GM19193 (cell line): Measurements from ENCODE around the gene GRID2IP.
A peak's percentile ranks its signal among the peaks of the same experiment; 100 is the strongest.

ENCODE experiments used
- POLR2A ChIP-seq: IDR thresholded peaks from 4 replicates; pipeline ENCODE4 v1.6.1; 2011; ENCODE audit not compliant: insufficient read depth, insufficient read length; ENCODE audit errors: extremely low read depth

The GRID2IP gene

GRCh38 chr7:6551016-6551511, at the start of gene GRID2IP:
TSS of gene GRID2IP (minus strand) at chr7:6551461. CDS start at chr7:6551436, 25 bp downstream.
- TF ChIP-seq POLR2A, result no peak

GRCh38 chr7:6600093-6600492, 48.8 kb upstream of the GRID2IP start:
- no peak for TF ChIP-seq POLR2A

DNA sequence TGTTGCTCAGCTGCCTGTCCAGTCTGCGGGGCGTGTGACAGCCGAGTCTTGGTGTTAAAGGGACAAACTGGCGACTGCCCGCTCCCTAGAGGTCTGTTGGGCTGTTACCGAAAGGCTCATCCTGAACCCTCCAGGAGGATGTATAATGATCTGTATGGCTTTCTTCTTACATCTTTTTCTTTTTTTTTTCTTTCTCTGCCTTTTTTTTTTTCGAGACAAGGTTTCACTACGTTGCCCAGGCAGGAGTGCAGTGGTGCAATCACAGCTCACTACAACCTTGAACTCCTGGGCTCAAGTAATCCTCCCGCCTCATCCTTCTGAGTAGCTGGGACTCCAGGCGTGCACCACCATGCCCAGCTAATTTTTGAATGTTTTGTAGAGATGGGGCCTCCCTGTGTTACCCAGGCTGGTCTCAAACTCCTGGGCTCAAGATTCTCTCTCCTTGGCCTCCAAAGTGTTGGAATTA, 39.4 kb upstream of the GRID2IP start:
- TF ChIP-seq POLR2A, result no peak

GRCh38 chr7:6589829-6590644, 38.8 kb upstream of the GRID2IP start, which contains the start of gene INTS15:
TSS of gene INTS15 (plus strand) at chr7:6590021. CDS start at chr7:6590284, 263 bp downstream.
- peak; percentile 93 for TF ChIP-seq POLR2A

DNA sequence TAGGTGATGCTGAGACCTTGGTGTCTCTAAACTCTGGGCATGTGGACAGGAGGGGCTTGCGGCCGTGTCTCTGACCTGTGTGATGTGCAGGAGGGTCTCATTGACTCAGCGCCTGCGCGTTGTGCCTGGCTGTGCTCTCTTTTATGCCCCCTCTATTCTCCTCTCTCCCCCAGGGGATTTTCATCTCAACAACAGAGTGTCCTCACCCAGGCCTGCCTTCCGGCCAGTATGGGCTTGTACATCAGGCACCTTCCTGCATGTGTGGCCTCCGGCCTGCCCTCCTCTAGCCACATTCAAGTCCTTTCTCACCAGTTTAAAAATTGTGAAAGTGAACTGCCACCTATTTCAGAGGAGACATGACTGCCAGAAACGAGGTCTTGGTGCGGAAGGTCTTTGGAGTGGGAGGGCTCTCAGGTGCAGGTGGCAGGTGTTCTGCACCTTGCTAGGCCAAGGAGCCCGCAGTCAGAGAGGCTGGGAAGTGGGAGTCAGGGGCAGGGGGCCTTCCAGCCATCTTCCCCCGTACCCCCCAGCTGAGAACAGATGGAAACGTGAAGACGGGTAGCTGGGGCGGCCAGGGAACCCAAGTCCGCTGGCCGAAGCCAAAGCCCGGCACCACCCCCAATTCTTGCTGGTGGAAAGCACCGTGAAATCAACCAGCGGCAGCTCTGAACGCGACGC, 38.0 kb upstream of the GRID2IP start:
- TF ChIP-seq POLR2A, result no peak

DNA sequence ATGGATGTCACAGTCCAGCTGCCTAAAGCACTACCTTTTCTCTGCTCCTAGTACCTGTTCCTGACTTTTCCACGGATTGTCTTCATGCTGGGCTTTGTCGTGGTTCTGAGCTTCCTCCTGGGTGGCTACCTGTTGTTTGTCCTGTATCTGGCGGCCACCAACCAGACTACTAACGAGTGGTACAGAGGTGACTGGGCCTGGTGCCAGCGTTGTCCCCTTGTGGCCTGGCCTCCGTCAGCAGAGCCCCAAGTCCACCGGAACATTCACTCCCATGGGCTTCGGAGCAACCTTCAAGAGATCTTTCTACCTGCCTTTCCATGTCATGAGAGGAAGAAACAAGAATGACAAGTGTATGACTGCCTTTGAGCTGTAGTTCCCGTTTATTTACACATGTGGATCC, 37.3 kb upstream of the GRID2IP start:
- no peak for TF ChIP-seq POLR2A

- no peak for TF ChIP-seq POLR2A
Observed at GRCh38 chr7:6579446-6579845, 28.2 kb upstream of the GRID2IP start.

DNA sequence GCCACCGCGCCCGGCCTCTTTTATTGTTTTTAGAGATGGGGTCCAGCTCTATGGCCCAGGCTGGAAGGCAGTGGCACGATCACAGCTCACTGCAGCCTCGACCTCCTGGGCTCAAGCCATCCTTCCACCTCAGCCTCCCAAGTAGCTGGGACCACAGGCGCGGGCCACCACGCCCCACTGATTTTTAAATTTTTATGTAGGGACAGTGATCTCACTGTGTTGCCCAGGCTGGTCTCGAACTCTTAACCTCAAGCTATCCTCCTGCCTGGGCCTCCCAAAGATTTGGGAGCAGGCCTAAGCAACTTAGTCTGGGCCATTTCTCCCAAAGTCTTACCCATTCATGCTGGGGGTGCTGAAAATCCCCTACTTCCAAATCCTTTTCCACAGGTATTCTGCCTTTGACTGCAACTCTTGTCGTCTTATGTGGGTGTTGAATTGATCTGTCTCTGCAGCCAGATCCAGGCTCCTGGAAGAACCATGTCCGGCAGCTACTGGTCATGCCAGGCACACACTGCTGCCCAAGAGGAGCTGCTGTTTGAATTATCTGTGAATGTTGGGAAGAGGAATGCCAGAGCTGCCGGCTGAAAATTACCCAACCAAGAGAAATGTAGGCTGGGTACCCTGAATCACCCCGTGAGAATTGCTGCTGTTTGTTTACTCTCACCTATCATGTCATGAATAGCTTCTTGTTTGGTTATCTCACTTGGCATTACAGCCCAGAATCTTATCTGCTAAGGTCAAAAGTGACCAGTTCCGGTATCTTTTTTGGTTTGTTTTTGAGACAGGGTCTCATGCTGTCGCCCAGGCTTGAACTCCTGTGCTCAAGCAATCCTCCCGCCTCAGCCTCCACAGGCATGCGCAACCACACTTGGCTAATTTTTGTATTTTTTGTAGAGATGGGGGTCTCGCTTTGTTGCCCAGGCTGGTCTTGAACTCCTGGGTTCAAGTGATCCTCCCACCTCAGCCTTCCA, 27.1 kb upstream of the GRID2IP start:
- no peak for TF ChIP-seq POLR2A

DNA sequence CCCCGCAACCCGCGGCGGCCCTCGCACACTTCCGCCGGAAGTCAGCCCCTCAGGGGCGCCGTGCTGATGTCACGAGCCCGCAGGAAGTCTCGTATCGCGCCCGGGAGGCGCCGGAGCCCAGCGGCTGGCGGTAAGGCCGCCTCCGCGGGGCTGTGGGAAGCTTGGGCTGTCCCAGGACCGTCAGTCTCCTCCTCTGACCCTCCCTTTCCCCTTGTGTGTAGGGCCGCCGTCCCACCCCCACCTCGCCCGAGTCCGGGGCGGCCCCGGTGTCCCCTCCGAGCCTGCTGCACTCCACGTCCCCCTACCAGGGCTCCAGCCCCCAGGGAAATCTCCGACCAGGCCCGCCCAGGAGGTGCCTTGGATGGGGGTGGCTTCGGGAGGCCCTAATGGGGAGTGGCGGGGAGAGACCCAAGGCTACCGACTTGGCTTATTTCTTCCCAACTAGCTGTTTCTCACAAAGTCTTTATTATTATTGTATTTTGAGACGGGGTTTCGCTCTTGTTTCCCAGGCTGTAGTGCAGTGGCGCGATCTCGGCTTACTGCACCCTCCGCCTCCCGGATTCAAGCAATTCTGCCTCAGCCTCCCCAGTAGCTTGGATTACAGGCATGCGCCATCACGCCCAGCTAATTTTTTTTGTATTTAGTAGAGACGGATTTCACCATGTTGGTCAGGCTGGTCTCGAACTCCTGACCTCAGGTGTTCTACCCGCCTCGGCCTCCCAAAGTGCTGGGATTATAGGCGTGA, 26.3 kb upstream of the GRID2IP start, which contains the start of gene ZDHHC4:
TSS of gene ZDHHC4 (plus strand) at position 86 of the 745 bp plus-strand sequence. CDS start 3,108 bp downstream, outside the sequence.
- TF ChIP-seq POLR2A, result peak; percentile 97

DNA sequence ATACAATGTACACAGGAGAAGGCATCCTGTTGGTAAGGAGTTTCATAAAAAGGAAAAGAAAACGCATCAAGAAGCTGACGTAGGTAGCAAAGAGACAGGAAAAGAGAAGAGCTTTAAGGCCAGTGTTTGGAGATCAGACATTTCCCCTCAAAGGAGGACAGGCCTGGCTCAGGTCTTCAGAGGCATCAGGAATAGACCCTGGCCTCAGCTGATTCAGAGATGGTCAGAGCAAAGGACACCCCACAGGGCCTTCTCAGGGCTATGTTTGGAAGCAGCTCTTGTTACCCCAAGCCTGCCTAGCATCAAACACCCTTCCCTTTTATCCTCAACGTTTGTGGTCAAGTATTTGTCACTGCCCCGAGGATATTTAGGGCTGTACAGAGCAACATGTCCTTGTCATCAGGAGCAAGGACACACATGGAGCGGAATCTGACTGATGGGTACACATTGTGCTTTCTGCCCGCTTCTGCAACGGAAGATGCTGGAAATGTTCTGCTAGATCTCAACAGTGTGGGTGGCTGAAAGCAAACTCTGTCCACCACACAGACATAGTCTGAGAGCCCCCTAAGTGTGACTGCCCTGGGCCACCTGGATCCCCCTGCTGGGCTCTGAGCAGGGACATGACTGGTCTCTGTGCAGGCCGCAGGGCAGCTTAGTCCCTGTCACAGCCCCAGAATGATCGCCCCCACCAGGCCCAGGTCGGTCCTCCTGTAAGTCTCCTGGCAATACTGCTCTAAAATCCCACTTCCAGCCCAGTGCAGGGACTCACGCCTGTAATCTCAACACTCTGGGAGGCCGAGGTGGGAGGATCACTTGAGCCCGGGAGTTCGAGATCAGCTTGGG, 25.0 kb upstream of the GRID2IP start:
- TF ChIP-seq POLR2A, result no peak

DNA sequence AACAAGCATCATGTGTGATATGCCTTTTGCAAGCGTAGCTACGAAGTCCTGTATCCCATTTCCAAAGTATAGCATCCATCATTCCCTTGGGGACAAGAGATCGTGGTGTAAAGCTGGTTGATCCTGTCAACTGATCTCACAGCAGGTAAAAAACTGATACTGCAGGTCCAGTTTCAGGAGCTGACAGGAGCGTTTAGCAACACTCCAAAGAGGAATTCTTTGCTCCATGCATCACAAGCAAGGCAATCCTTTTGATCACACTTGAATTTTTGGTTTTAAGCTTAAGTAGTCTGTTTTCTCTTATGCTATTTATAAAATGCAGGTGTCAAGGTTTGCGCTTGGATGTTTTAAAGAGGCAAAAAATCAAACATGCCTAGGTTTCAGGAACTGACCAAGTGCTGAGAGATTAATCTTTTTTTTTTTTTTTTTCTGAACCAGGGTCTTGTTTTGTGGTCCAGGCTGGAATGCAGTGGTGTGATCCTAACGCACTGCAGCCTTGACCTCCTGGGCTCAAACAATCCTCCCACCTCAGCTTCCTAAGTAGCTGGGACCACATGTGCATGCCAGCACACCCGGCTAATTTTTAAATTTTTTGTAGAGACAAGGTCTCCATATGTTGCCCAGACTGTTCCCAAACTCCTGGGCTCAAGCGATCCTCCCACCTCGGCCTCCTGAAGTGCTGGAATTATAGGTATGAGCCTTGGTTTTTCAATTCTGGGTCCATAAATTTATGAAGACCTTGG, 24.2 kb upstream of the GRID2IP start:
- no peak for TF ChIP-seq POLR2A

- TF ChIP-seq POLR2A, result no peak
Observed at GRCh38 chr7:6571160-6571779, 20.0 kb upstream of the GRID2IP start.
